Activated CD8-positive, alpha-beta T cell treated with anti-CD3 and anti-CD28 coated beads for 36 hours (primary cell): Measurements from ENCODE around the gene DAPL1. TPM values are rescaled to one million over a fixed set of nuclear protein-coding genes. Genes with fewer than 3 reads are reported as not detected.

Experiments used
- ATAC-seq: fragments of 200-7000 bp; cut with Tn5 transposase; one replicate; pipeline ENCODE4 v1.10.0; 2021; ENCODE audit warnings: mild to moderate bottlenecking, moderate library complexity
- CTCF ChIA-PET: fragments of 350-600 bp; sonication (Branson Sonifier 250); formaldehyde crosslinking; loops from one replicate; lab custom pipeline; 2021; ENCODE audit warnings: antibody characterized with exemption; lab: Charles Lee
- POLR2A ChIA-PET: fragments of 350-600 bp; sonication (Branson Sonifier 250); formaldehyde crosslinking; loops from one replicate; lab custom pipeline; 2021; ENCODE audit warnings: antibody characterized with exemption; lab: Charles Lee
- DNase-seq: peaks from one replicate; pipeline ENCODE4 v3.0.0-alpha.2; 2020
- H3K27ac Mint-ChIP-seq: one replicate; pipeline ENCODE4 v1.8.0; 2021; ENCODE audit warnings: mild to moderate bottlenecking, mixed read lengths
- H3K27me3 Mint-ChIP-seq: one replicate; pipeline ENCODE4 v1.8.0; 2021; ENCODE audit warnings: mixed read lengths
- H3K36me3 Mint-ChIP-seq: one replicate; pipeline ENCODE4 v1.8.0; 2021; ENCODE audit warnings: low read depth, mixed read lengths
- H3K4me1 Mint-ChIP-seq: one replicate; pipeline ENCODE4 v1.8.0; 2021; ENCODE audit warnings: low read depth, mixed read lengths
- H3K4me3 Mint-ChIP-seq: one replicate; pipeline ENCODE4 v1.8.0; 2021; ENCODE audit warnings: mild to moderate bottlenecking, moderate library complexity, mixed read lengths
- H3K9me3 Mint-ChIP-seq: one replicate; pipeline ENCODE4 v1.8.0; 2021; ENCODE audit warnings: mixed read lengths
- intact Hi-C: fragments of 100-400 bp; cut with micrococcal nuclease; formaldehyde crosslinking; loops from one replicate; pipeline ENCODE4 v1.10.0; 2022
- total RNA-seq, 2 experiments: library from RNA; stranded (reverse); gene quantifications; one replicate each; pipeline ENCODE4 v1.2.3, GENCODE V29; 2021
- TF ChIP-seq, protein P1 (sequence below): fragments of 200-600 bp; IDR thresholded peaks from one replicate; pipeline ENCODE4 v1.8.0; 2022; ENCODE audit warnings: antibody characterized with exemption, mild to moderate bottlenecking

Gene DAPL1
- total RNA-seq, 2 experiments from 2014 or later = not detected

DNA sequence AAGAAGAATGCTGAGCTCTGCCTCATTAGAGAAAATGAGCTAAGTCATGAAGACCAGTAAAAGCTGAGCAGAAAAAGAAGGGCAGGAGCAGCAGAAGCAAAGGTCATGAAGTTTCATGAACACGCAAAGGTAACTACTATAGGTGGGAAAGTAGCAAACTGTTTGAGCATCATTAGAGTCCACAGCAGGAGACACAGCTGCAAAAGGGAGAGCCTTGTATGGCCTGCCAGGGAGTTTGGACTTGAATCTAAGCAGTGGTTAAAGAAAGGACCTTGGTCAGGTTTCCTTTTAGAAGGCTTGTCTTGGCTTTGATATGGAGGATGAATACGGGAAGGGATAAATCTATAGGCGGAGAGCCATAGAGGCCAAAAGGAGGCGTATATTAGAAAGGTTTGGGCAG, 34.0 kb downstream of the DAPL1 start:
- no peaks in the 10 kb centered on the region for H3K36me3 Mint-ChIP-seq
- TF ChIP-seq, protein P1, sequence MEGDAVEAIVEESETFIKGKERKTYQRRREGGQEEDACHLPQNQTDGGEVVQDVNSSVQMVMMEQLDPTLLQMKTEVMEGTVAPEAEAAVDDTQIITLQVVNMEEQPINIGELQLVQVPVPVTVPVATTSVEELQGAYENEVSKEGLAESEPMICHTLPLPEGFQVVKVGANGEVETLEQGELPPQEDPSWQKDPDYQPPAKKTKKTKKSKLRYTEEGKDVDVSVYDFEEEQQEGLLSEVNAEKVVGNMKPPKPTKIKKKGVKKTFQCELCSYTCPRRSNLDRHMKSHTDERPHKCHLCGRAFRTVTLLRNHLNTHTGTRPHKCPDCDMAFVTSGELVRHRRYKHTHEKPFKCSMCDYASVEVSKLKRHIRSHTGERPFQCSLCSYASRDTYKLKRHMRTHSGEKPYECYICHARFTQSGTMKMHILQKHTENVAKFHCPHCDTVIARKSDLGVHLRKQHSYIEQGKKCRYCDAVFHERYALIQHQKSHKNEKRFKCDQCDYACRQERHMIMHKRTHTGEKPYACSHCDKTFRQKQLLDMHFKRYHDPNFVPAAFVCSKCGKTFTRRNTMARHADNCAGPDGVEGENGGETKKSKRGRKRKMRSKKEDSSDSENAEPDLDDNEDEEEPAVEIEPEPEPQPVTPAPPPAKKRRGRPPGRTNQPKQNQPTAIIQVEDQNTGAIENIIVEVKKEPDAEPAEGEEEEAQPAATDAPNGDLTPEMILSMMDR = no peak
- peaks cover 4% of the 10 kb centered on the region for H3K27me3 Mint-ChIP-seq
- no peaks in the 10 kb centered on the region for H3K4me1 Mint-ChIP-seq
- no peak overlapping the region for H3K27ac Mint-ChIP-seq
- intact Hi-C loops = no loop called here
- CTCF ChIA-PET = no interaction called here
- POLR2A ChIA-PET = no interaction called here
- DNase-seq (no peak), ATAC-seq (no peak)
- H3K4me3 Mint-ChIP-seq = no peak overlapping the region
- H3K9me3 Mint-ChIP-seq = no peaks in the 10 kb centered on the region

DNA sequence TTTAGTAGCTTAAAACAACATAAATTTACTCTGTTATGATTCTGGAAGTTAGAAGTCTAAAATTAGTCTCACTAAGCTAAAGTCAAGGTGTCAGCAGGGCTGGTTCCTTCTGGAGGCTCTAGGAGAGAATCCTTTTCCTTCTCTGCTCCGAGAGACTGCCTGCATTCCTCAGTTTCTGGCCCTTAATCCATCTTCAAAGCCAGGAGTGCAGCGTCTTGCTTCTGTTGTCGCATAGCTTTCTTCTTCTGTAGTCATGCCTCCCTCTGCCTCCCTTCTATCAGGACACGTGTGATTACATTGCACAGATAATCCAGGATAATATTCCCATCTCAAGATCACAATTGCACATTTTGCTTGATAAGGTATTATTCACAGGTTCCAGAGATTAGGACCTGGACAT, 35.1 kb downstream of the DAPL1 start:
- H3K27ac Mint-ChIP-seq = no peak overlapping the region
- no peaks in the 10 kb centered on the region for H3K36me3 Mint-ChIP-seq
- DNase-seq = no peak
- TF ChIP-seq, protein P1 = no peak
- no peaks in the 10 kb centered on the region for H3K4me1 Mint-ChIP-seq
- no peaks in the 10 kb centered on the region for H3K9me3 Mint-ChIP-seq
- H3K27me3 Mint-ChIP-seq = peaks cover 4% of the 10 kb centered on the region
- no peak overlapping the region for H3K4me3 Mint-ChIP-seq
- POLR2A ChIA-PET = no interaction called here
- intact Hi-C loops = no loop called here
- ATAC-seq = no peak
- CTCF ChIA-PET = no interaction called here

DNA sequence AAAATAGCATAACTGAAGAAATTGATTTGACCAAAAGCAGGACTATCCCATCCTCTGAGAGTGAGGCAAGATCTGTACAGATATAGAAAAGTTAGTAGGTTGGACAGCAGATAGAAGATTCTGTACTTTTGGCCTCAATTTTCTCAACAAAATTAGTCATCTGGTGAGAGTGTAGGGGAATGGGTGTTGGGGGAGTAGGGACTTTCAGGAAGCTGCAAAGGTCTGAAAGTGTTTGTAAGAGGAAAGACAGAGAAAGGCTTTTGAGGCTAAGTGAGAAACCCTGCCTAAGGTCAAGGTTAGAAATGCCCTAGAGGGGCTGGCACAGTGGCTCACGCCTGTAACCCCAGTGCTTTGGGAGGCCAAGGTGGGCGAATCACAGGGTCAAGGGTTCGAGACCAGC, 40.3 kb downstream of the DAPL1 start:
- Mint-ChIP-seq H3K36me3 (no peaks in the 10 kb centered on the region), H3K27me3 (no peaks in the 10 kb centered on the region), H3K4me3 (no peak overlapping the region), H3K9me3 (no peaks in the 10 kb centered on the region), H3K27ac (no peak overlapping the region), H3K4me1 (no peaks in the 10 kb centered on the region)
- TF ChIP-seq, protein P1 = no peak
- intact Hi-C loops = no loop called here
- CTCF ChIA-PET = no interaction called here
- no peak for DNase-seq
- POLR2A ChIA-PET = no interaction called here
- no peak for ATAC-seq

DNA sequence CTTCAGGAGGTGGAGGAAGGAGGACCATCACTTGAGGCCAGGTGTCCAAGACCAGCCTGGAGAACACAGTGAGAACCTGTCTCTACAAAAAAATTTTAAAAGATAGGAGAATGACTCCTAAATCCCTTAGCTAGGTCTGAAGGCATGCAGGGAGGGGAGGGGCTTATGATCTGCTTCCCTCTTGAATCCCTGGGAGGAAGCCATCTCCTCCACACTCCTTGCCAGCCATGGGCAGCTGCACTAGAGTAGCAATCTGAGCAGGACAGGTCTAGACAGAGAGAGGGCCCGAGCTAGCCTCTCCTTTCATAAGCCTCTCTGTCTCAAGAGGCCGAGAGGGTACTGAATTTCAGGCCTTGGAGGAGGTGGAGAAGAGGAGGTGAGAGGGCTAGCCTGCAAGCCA, 42.5 kb downstream of the DAPL1 start:
- no peaks in the 10 kb centered on the region for H3K27me3 Mint-ChIP-seq
- H3K4me3 Mint-ChIP-seq = no peak overlapping the region
- intact Hi-C loops = no loop called here
- no peak for DNase-seq
- ATAC-seq = no peak
- TF ChIP-seq, protein P1 = no peak
- CTCF ChIA-PET = no interaction called here
- no peaks in the 10 kb centered on the region for H3K4me1 Mint-ChIP-seq
- H3K27ac Mint-ChIP-seq = no peak overlapping the region
- H3K36me3 Mint-ChIP-seq = no peaks in the 10 kb centered on the region
- POLR2A ChIA-PET = no interaction called here
- peaks cover 2% of the 10 kb centered on the region for H3K9me3 Mint-ChIP-seq

DNA sequence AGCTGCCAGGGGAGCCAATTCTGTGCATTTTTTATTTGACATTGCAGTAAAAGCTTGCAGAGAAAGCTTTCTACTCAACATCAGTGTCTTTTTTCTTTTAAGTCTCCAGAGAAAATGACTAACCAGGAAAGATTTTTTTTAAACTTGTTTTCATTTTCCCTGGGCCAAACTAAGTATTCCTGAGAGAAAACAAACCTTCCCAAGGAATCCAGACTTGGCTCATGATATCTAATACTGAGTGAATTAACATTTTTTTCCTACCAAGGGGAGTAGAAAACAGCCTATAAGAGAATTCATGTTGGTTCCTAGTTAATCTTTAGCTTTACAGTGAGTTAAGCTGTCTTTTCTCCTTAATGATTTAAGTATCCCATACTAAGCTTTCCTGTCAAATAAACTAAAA, 46.7 kb downstream of the DAPL1 start:
- DNase-seq (no peak), ATAC-seq (no peak)
- Mint-ChIP-seq H3K9me3 (peaks cover 2% of the 10 kb centered on the region), H3K4me1 (no peaks in the 10 kb centered on the region), H3K27me3 (no peaks in the 10 kb centered on the region), H3K27ac (no peak overlapping the region), H3K4me3 (no peak overlapping the region), H3K36me3 (no peaks in the 10 kb centered on the region)
- ChIA-PET POLR2A (no interaction called here), CTCF (no interaction called here)
- TF ChIP-seq, protein P1 = no peak
- intact Hi-C loops = no loop called here
